Gastroesophageal sphincter (tissue), 4 donors: ENCODE results near the gene MBOAT7. TPM values are rescaled to one million over a fixed set of nuclear protein-coding genes. Genes with fewer than 3 reads are reported as not detected.

Experiments used
- ATAC-seq: fragments of 150-250 bp; one replicate; pipeline ENCODE4 v1.9.1; 2016; ENCODE audit warnings: mild to moderate bottlenecking, moderate library complexity
- H3K27ac ChIP-seq, 4 donors: fragments of 200-600 bp; sonication (generic) in 3 of 4; 1 replicate in 3 of 4; 2 replicates in 1 of 4; pipeline ENCODE4 v1.5.1; 2016 to 2019
- H3K27me3 ChIP-seq: fragments of 200-600 bp; sonication (generic); one replicate; pipeline ENCODE4 v1.5.1; 2019
- H3K36me3 ChIP-seq, 2 donors: fragments of 200-600 bp; sonication (generic); one replicate each; pipeline ENCODE4 v1.5.1; 2019; ENCODE audit warnings: control low read depth in 1 of 2
- H3K4me1 ChIP-seq, 3 donors: fragments of 200-600 bp; sonication (generic); 1 replicate in 2 of 3; 2 replicates in 1 of 3; pipeline ENCODE4 v1.5.1; 2016 to 2019; ENCODE audit warnings: control low read depth in 2 of 3
- H3K4me3 ChIP-seq, 2 donors: fragments of 200-600 bp; sonication (generic); one replicate each; pipeline ENCODE4 v1.5.1; 2019; ENCODE audit warnings: mild to moderate bottlenecking in 1 of 2, moderate library complexity in 1 of 2
- H3K9me3 ChIP-seq, 3 donors: fragments of 200-600 bp; sonication (generic); one replicate each; pipeline ENCODE4 v1.5.1; 2017 to 2019; ENCODE audit warnings: control low read depth in 2 of 3
- EP300 ChIP-seq: sonication (generic); formaldehyde crosslinking; IDR thresholded peaks from one replicate; pipeline ENCODE4 v1.6.1; 2017; ENCODE audit warnings: antibody characterized with exemption, mild to moderate bottlenecking
- POLR2A ChIP-seq, 2 donors: fragments of 450-650 bp; IDR thresholded peaks; one replicate each; pipeline ENCODE4 v1.6.1; 2017; ENCODE audit warnings: antibody characterized with exemption in 2 of 2, mild to moderate bottlenecking in 2 of 2, moderate library complexity in 1 of 2
- POLR2AphosphoS5 ChIP-seq: sonication (generic); formaldehyde crosslinking; IDR thresholded peaks from one replicate; pipeline ENCODE4 v1.6.1; 2017; ENCODE audit warnings: antibody characterized with exemption
- WGBS, 2 donors: methylation state at CpG; one replicate each; pipeline ENCODE4 v1.1.5; 2018; ENCODE audit warnings: low coverage in 1 of 2; 5-methylcytosine and 5-hydroxymethylcytosine counted together
- total RNA-seq, 4 donors: library from RNA; depleted of rRNA; stranded (reverse); fragments of >200 nt; gene quantifications; one replicate each; pipeline ENCODE4 v1.1.0, GENCODE V29; 2016
- TF ChIP-seq, protein P1 (sequence below), 4 experiments: fragments of 200-600 bp in 2 of 4; fragments of 450-650 bp in 2 of 4; sonication (generic) in 1 of 4; IDR thresholded peaks; one replicate each; pipeline ENCODE4 v1.5.1; 2017 to 2019; ENCODE audit warnings: antibody characterized with exemption in 4 of 4, mild to moderate bottlenecking in 2 of 4, moderate library complexity in 2 of 4

MBOAT7 gene
- total RNA-seq, 4 donors from 2014 or later, result 28.4 to 64.3 (median 36.5) TPM

DNA sequence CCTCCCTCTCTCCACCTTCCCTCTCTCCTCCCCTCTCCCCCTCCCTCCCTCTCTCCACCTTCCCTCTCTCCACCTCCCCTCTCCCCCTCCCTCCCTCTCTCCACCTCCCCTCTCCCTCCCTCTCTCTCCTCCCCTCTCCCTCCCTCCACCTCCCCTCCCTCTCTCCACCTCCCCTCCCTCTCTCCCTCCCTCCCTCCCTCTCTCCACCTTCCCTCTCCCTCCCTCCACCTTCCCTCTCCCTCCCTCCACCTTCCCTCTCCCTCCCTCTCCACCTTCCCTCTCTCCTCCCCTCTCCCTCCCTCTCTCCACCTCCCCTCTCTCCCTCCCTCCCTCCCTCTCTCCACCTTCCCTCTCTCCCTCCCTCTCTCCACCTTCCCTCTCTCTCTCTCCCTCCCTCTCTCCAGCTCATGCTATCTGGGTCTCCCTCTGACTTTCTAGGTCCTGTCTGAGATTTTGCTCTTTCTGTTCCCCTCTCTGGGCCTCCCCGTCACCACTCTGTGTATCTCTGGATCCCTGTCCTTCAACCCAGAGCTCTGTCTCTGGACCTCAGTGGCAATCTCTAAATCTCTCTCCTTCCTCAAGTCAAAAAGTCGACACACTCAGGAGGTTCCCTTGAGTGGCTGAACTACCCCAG lies 55.3 kb downstream of the MBOAT7 start:
- TF ChIP-seq EP300 (no peak), POLR2AphosphoS5 (no peak), POLR2A (IDR thresholded peaks at IDR 0.05) (no peak)
- TF ChIP-seq, protein P1, sequence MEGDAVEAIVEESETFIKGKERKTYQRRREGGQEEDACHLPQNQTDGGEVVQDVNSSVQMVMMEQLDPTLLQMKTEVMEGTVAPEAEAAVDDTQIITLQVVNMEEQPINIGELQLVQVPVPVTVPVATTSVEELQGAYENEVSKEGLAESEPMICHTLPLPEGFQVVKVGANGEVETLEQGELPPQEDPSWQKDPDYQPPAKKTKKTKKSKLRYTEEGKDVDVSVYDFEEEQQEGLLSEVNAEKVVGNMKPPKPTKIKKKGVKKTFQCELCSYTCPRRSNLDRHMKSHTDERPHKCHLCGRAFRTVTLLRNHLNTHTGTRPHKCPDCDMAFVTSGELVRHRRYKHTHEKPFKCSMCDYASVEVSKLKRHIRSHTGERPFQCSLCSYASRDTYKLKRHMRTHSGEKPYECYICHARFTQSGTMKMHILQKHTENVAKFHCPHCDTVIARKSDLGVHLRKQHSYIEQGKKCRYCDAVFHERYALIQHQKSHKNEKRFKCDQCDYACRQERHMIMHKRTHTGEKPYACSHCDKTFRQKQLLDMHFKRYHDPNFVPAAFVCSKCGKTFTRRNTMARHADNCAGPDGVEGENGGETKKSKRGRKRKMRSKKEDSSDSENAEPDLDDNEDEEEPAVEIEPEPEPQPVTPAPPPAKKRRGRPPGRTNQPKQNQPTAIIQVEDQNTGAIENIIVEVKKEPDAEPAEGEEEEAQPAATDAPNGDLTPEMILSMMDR (IDR thresholded peaks at IDR 0.05), result no peak
- no peak for ATAC-seq
- 60 to 70% methylated on average over 2 of the region's 2 CpGs for WGBS, 2 donors

GRCh38 chr19:54133312-54133956 lies 55.9 kb downstream of the MBOAT7 start:
- H3K27ac ChIP-seq, result no peak overlapping the region
- ATAC-seq, result no peak
- TF ChIP-seq POLR2A (IDR thresholded peaks at IDR 0.05) (no peak), EP300 (no peak), POLR2AphosphoS5 (no peak)
- TF ChIP-seq, protein P1 (IDR thresholded peaks at IDR 0.05), result no peak
- H3K4me1 ChIP-seq, result peaks cover 0 to 15% (median 8%) of the 10 kb centered on the region in 3 donors
- H3K4me3 ChIP-seq, result no peak overlapping the region
- 76% methylated on average over 7 of the region's 10 CpGs; no CpG with 5 or more reads in 1 of the 2 donors for WGBS, 2 donors
- no peaks in the 10 kb centered on the region for H3K9me3 ChIP-seq
- H3K27me3 ChIP-seq, result no peaks in the 10 kb centered on the region
- peaks cover 0 to 47% of the 10 kb centered on the region in 2 donors for H3K36me3 ChIP-seq

More for the DNA sequence above, 55.3 kb downstream of the MBOAT7 start:
- Histone ChIP-seq H3K9me3 (no peaks in the 10 kb centered on the region), H3K4me1 (peaks cover 2 to 22% (median 14%) of the 10 kb centered on the region in 3 donors), H3K27me3 (no peaks in the 10 kb centered on the region), H3K4me3 (no peak overlapping the region), H3K36me3 (peaks cover 0 to 41% of the 10 kb centered on the region in 2 donors), H3K27ac (no peak overlapping the region)

DNA sequence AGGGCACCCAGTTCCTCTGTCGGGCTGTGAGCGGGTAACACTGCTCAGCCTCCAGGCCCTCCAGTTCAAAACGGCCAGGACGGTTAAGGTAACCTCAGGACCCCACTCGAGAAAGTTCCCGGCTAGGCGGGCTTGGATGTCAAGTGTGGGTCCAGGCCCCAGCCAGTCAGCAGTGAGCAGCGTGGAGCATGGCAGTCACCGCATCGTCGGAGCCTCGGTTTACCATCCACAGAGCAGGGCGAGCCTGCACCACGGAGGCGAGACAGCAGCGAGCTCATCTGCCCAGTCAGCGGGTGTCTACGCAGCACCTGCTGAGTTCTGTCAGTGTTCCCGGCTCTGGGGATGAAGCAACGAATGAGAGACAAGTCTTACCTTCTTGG lies 59.8 kb downstream of the MBOAT7 start:
- TF ChIP-seq POLR2A (IDR thresholded peaks at IDR 0.05) (no peak), POLR2AphosphoS5 (no peak)
- WGBS, 2 donors, result no CpG with 5 or more reads among the region's 20 CpGs

DNA sequence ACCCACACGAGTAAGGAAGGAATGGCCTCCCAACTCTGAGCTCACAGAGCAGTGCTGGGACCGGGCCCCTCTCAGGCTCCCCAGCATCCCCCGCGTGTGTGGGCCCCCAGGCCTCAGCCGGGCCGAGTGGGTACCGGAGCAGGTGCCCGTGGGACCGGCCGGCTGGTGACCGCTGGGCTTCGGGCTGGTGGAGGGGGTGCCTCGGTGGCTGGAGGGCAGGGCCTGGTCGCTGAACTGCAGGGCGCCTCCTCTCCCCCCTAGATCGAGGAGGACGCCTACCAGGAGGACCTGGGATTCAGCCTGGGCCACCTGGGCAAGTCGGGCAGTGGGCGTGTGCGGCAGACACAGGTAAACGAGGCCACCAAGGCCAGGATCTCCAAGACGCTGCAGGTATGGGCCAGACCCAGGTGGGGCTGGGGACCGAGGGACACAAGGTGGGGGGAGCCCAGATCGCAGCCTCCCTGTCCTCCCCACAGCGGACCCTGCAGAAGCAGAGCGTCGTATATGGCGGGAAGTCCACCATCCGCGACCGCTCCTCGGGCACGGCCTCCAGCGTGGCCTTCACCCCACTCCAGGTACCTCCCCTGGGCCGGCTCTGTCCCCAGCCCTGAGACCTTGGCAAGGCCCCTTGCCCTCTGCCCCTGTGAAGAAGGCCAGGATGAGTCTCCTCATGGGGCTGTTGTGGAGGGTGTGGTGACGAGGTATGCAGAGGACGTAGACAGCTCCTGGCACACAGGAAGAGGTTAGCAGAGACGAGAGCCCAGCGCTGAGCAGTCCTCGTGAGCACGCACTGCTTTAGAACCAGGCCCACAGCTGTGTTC lies 60.4 kb downstream of the MBOAT7 start:
- 100% methylated on average over 7 of the region's 41 CpGs; no CpG with 5 or more reads in 1 of the 2 donors for WGBS, 2 donors
- Histone ChIP-seq H3K9me3 (no peaks in the 10 kb centered on the region), H3K4me3 (no peak overlapping the region), H3K4me1 (no peaks in the 10 kb centered on the region), H3K36me3 (peaks cover 0 to 91% of the 10 kb centered on the region in 2 donors), H3K27me3 (no peaks in the 10 kb centered on the region), H3K27ac (no peak overlapping the region)
- no peak for ATAC-seq
- TF ChIP-seq POLR2A (IDR thresholded peaks at IDR 0.05) (no peak), POLR2AphosphoS5 (no peak), EP300 (no peak)
- TF ChIP-seq, protein P1 (IDR thresholded peaks at IDR 0.05), result no peak

More for the DNA sequence above, 59.8 kb downstream of the MBOAT7 start:
- Histone ChIP-seq H3K27me3 (no peaks in the 10 kb centered on the region), H3K4me3 (no peak overlapping the region), H3K9me3 (no peaks in the 10 kb centered on the region), H3K36me3 (peaks cover 0 to 85% of the 10 kb centered on the region in 2 donors), H3K27ac (no peak overlapping the region), H3K4me1 (no peaks in the 10 kb centered on the region)
- ATAC-seq, result no peak

GRCh38 chr19:54128441-54128725 lies 61.0 kb downstream of the MBOAT7 start:
- Histone ChIP-seq H3K4me3 (no peak overlapping the region), H3K36me3 (peaks cover 0 to 97% of the 10 kb centered on the region in 2 donors), H3K27ac (no peak overlapping the region), H3K27me3 (no peaks in the 10 kb centered on the region), H3K4me1 (no peaks in the 10 kb centered on the region), H3K9me3 (no peaks in the 10 kb centered on the region)
- no peak for ATAC-seq
- TF ChIP-seq EP300 (no peak), POLR2AphosphoS5 (no peak), POLR2A (IDR thresholded peaks at IDR 0.05) (no peak)
- TF ChIP-seq, protein P1 (IDR thresholded peaks at IDR 0.05), result no peak
- WGBS, 2 donors, result 83% methylated on average over 17 of the region's 20 CpGs; no CpG with 5 or more reads in 1 of the 2 donors
